Measurements from ENCODE around the gene ELOA2.
"Not testable (repeated sequence)": the region's sequence is repeated elsewhere in the genome, so short reads cannot be mapped to it uniquely, and the experiment has no call there.

Gene ELOA2

DNA sequence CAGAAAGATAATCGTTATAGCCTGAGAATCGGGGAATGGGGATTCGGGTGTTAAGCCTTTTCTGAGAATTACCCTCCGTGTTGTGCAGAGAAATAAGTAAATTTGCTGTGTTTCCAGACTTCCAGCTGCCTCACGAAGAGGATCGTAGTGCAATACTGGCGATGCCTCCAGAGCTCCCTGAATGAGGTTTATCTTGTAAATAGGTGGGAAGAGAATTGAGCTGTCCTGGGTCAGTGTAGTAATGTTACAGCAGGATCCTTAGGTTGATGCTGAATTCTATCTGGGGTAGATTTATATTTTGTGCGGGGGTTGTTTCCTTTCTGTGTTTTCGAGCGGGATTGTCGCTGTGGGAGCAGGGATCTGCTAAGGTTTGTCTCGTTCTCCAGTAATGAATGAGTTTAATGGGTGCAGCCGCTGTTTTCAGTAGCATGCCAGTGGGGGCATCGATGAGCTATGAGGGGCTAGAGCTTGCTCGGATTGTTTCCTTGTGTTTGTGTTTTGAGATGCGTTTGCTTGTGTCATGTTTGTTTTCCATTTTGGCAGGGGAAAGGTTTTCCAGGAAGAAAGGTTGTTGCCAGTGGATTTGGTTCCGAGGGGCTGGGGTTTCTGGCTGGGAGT lies 9.8 kb downstream of the ELOA2 start:
- DNase-seq; intact Hi-C loops (cut with DNase I): not testable (repeated sequence)

DNA sequence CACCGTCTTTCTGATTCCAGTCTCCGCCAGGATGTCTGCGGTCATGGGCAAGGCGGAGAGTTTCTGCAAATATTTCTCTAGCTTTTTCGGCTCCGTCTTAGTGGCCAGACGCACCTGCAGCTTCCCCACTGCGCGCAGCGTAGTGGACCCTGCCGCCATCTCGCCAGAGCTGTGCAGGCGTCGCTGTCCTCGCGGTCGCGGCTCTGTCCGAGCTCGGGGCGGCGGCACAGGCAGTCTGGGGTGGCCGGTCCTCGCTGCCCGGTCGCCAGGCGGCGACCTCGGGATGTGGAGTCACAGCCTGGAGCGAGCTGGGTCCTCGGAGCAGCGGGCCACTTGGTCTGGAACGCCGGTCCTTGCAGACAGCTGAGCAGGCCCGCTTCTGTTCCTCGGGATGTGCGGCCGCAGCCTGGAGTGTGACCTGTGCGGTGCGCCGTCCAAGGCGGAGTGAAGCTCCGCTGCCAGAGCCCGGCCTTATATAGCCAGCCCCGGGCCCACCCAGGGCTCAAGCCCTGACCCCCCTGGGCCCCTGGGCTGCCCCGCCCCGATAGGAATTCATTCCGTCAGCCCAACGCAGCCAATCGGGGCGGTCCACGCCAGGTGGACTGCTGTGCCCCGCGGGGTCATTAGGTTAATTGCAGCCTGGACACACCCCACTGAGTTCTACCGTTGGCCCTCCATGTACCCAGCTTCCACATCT lies 11.5 kb downstream of the ELOA2 start:
- intact Hi-C loops (cut with DNase I); DNase-seq: not testable (repeated sequence)

DNA sequence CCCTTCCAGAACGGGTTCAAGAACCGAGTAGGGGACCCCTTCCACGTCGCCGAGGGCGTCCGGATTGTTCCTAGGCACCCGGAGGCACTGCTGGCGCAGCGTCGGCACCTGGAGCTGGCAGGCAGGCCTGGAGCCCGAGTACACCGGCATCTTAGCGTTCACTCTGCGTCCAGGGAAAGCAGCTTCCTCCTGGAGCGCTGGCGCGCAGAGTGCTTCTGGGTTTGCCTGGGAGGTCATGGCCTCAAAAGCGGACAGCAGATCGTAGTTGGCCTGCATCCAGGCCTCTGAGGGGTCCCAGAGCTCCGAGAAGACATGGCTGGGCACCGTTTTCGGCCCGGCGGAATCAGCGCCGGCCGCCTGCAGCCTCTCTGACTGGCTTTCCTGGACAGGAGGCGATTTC lies 12.6 kb downstream of the ELOA2 start:
- intact Hi-C loops (cut with DNase I): not testable (repeated sequence)
- DNase-seq: peak in 2 of 10 donors; percentile 12 to 87

GRCh38 chr18:47020757-47021156 lies 14.7 kb downstream of the ELOA2 start:
- DNase-seq; intact Hi-C loops (cut with DNase I): not testable (repeated sequence)

DNA sequence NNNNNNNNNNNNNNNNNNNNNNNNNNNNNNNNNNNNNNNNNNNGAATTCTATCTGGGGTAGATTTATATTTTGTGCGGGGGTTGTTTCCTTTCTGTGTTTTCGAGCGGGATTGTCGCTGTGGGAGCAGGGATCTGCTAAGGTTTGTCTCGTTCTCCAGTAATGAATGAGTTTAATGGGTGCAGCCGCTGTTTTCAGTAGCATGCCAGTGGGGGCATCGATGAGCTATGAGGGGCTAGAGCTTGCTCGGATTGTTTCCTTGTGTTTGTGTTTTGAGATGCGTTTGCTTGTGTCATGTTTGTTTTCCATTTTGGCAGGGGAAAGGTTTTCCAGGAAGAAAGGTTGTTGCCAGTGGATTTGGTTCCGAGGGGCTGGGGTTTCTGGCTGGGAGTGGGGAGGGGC lies 15.6 kb downstream of the ELOA2 start:
- DNase-seq; intact Hi-C loops (cut with DNase I): not testable (repeated sequence)
